Measurements from ENCODE around the gene TTLL9.

DNA sequence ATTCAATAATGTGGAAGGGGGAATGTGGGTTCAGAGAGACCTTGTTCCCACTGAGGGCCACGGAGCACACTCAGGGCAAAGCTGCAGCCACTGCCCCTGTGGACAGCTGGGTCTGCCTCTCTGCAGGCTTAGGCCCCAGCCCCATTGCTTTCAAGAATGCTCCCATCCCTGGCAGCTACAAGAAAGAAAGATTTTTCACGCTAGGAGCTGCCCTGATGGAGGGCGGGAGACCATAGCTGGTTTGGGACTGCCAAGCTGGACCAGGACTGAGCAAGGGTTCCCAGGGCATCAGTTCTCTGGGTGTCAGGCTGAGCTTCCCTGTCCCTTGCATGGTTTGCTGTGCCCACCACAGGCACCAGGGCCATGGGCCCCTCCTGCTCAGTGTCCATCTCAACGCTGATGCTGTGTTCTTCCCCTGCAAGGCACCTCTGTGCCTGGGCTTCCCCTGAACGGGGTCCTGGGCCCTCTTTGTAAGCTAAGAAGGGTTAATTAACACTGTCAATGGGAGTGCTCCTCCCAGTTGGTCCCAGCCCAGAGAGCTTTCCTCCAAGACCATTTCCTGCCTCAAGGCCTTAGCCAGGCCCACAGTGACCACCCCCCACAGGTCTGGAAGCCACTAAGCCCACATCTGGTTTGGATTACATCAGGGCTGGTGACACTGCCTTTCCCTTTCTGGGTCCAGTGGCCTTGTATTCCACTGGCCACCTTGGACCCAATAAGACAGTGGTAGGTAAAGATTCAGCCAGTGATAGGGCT, 33.4 kb upstream of the TTLL9 start:
- TF ChIP-seq CTCF (conservative IDR thresholded peaks at IDR 0.05; ENCODE audit: low read depth, low read length) = no peak
- TF ChIP-seq EZH2 (IDR thresholded peaks at IDR 0.05; ENCODE audit: borderline replicate concordance, low read depth, low read length, poor library complexity, severe bottlenecking) = no peak
